Sigmoid colon (tissue), 7 donors: ENCODE results near the gene SRR. TPM values are rescaled to one million over a fixed set of nuclear protein-coding genes. Genes with fewer than 3 reads are reported as not detected.

Experiments
- DNase-seq: peaks from one replicate; pipeline ENCODE4 v3.0.0-alpha.2; 2019
- H3K27ac ChIP-seq, 4 donors: fragments of 200-600 bp; sonication (generic); one replicate each; pipeline ENCODE4 v1.5.1; 2016 to 2019; ENCODE audit warnings: mild to moderate bottlenecking in 1 of 4
- H3K27me3 ChIP-seq, 3 donors: fragments of 200-600 bp; sonication (generic); one replicate each; pipeline ENCODE4 v1.5.1; 2019; ENCODE audit warnings: mild to moderate bottlenecking in 1 of 3
- H3K36me3 ChIP-seq, 4 donors: fragments of 200-600 bp; sonication (generic); one replicate each; pipeline ENCODE4 v1.5.1; 2016 to 2019
- H3K4me1 ChIP-seq, 4 donors: fragments of 200-600 bp; sonication (generic); one replicate each; pipeline ENCODE4 v1.5.1; 2017 to 2019
- H3K4me3 ChIP-seq, 4 donors: fragments of 200-600 bp; sonication (generic); one replicate each; pipeline ENCODE4 v1.5.1; 2017 to 2019; ENCODE audit warnings: mild to moderate bottlenecking in 2 of 4, moderate library complexity in 1 of 4
- H3K9me3 ChIP-seq, 4 donors: fragments of 200-600 bp in 3 of 4; sonication (generic) in 3 of 4; one replicate each; pipeline versions ENCODE4 v1.5.1 to v1.6.1; 2013 to 2019
- CTCF ChIP-seq, 4 experiments: fragments of 450-650 bp in 3 of 4; fragments of 200-600 bp in 1 of 4; IDR thresholded peaks; one replicate each; pipeline ENCODE4 v1.5.1; 2016 to 2019; ENCODE audit warnings: antibody characterized with exemption in 4 of 4, mild to moderate bottlenecking in 3 of 4, moderate library complexity in 2 of 4
- EP300 ChIP-seq, 4 donors: sonication (generic); formaldehyde crosslinking; IDR thresholded peaks; one replicate each; pipeline ENCODE4 v1.6.1; 2017; ENCODE audit warnings: antibody characterized with exemption in 4 of 4
- POLR2A ChIP-seq, 2 donors: fragments of 450-650 bp; IDR thresholded peaks; one replicate each; pipeline ENCODE4 v1.6.1; 2016; ENCODE audit warnings: antibody characterized with exemption in 2 of 2, mild to moderate bottlenecking in 2 of 2, moderate library complexity in 2 of 2
- POLR2AphosphoS5 ChIP-seq, 4 donors: sonication (generic); formaldehyde crosslinking; IDR thresholded peaks; one replicate each; pipeline ENCODE4 v1.6.1; 2017; ENCODE audit warnings: antibody characterized with exemption in 4 of 4
- WGBS, 2 donors: extraction: QIAGEN DNeasy Blood & Tissue Kit; methylation state at CpG; one replicate each; pipeline ENCODE4 v1.1.7; 2013; 5-methylcytosine and 5-hydroxymethylcytosine counted together
- intact Hi-C: fragments of 100-400 bp; cut with DNase I; formaldehyde crosslinking; loops from one replicate; pipeline ENCODE4 v1.15.1; 2023
- polyA plus RNA-seq, 3 donors: library from polyadenylated mRNA; stranded (reverse); fragments of 200-250 nt; gene quantifications; one replicate each; pipeline ENCODE4 v1.2.3, GENCODE V29; 2013
- total RNA-seq, 4 donors: library from RNA; depleted of rRNA; stranded (reverse); fragments of >200 nt; gene quantifications; one replicate each; pipeline ENCODE4 v1.1.0, GENCODE V29; 2016
- donor health status: healthy with polysubstance abuse.
- donor health status: Bipolar disorder and iron deficiency.
- donor health status: healthy.

SRR gene
- total and polyA plus RNA-seq, 7 donors, result 2.4 to 27.8 (median 10.0) TPM

DNA sequence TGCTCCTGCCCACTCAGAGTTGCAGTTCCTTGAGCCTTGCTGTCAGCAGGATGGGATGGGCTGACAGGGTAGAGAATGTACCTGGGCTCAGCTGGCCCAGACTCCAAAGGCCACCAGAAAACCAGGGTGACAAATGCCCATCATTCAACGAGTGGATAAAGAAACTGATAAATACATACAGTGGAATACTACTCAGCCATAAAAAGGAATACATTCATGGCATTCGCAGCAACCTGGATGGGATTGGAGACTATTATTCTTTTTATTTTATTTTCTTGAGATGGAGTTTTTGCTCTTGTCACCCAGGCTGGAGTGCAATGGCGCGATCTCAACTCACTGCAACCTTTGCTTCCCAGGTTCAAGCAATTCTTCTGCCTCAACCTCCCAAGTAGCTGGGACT, 53.5 kb downstream of the SRR start:
- Histone ChIP-seq H3K27me3 (no peaks in the 10 kb centered on the region), H3K27ac (no peak overlapping the region), H3K4me1 (peaks cover 0 to 16% (median 12%) of the 10 kb centered on the region in 4 donors), H3K9me3 (no peaks in the 10 kb centered on the region), H3K4me3 (no peak overlapping the region), H3K36me3 (no peaks in the 10 kb centered on the region)
- WGBS, 2 donors, result 97 to 99% methylated on average over 4 of the region's 4 CpGs
- intact Hi-C loops, result no loop called here
- DNase-seq, result no peak
- no peak for TF ChIP-seq POLR2AphosphoS5 (IDR thresholded peaks at IDR 0.05)

- Histone ChIP-seq H3K4me3 (no peak overlapping the region), H3K36me3 (peaks cover 0 to 6% (median 2%) of the 10 kb centered on the region in 4 donors), H3K27me3 (no peaks in the 10 kb centered on the region), H3K27ac (no peak overlapping the region), H3K4me1 (peaks cover 0 to 16% (median 12%) of the 10 kb centered on the region in 4 donors), H3K9me3 (no peaks in the 10 kb centered on the region)
- intact Hi-C loops, result no loop called here
- no peak for DNase-seq
- WGBS, 2 donors, result 92 to 94% methylated on average over 10 of the region's 10 CpGs
- no peak for TF ChIP-seq CTCF (IDR thresholded peaks at IDR 0.05)
- no peak for TF ChIP-seq POLR2A (IDR thresholded peaks at IDR 0.05)
- TF ChIP-seq POLR2AphosphoS5 (IDR thresholded peaks at IDR 0.05), result no peak
Observed at GRCh38 chr17:2357931-2358434, 54.2 kb downstream of the SRR start.

GRCh38 chr17:2361010-2361760, 57.4 kb downstream of the SRR start:
- DNase-seq, result no peak
- WGBS, 2 donors, result 84 to 85% methylated on average over 21 of the region's 21 CpGs
- Histone ChIP-seq H3K27me3 (no peaks in the 10 kb centered on the region), H3K36me3 (peaks cover 3 to 35% (median 5%) of the 10 kb centered on the region in 4 donors), H3K4me1 (peaks cover 0 to 26% (median 24%) of the 10 kb centered on the region in 4 donors), H3K4me3 (no peak overlapping the region), H3K9me3 (no peaks in the 10 kb centered on the region), H3K27ac (no peak overlapping the region)
- intact Hi-C loops, result loop anchor here (10.0 kb wide), 1 partner anchor 54 kb away; no protein-coding TSS in a partner anchor
- no peak for TF ChIP-seq EP300 (IDR thresholded peaks at IDR 0.05)
- no peak for TF ChIP-seq POLR2AphosphoS5 (IDR thresholded peaks at IDR 0.05)
- TF ChIP-seq POLR2A (IDR thresholded peaks at IDR 0.05), result no peak
- no peak for TF ChIP-seq CTCF (IDR thresholded peaks at IDR 0.05)

GRCh38 chr17:2362016-2362415, 58.3 kb downstream of the SRR start:
- TF ChIP-seq POLR2AphosphoS5 (IDR thresholded peaks at IDR 0.05), result no peak
- H3K9me3 ChIP-seq, result no peaks in the 10 kb centered on the region
- intact Hi-C loops, result loop anchor here (10.0 kb wide), 1 partner anchor 53 kb away; no protein-coding TSS in a partner anchor
- H3K36me3 ChIP-seq, result peaks cover 3 to 35% (median 5%) of the 10 kb centered on the region in 4 donors
- no peak overlapping the region for H3K4me3 ChIP-seq
- peaks cover 0 to 29% (median 26%) of the 10 kb centered on the region in 4 donors for H3K4me1 ChIP-seq
- no peak for DNase-seq
- no peak overlapping the region for H3K27ac ChIP-seq
- no peaks in the 10 kb centered on the region for H3K27me3 ChIP-seq
- 97% methylated on average over 20 of the region's 20 CpGs for WGBS, 2 donors

- H3K9me3 ChIP-seq, result no peaks in the 10 kb centered on the region
- 91 to 96% methylated on average over 19 of the region's 19 CpGs for WGBS, 2 donors
- DNase-seq, result no peak
- H3K27me3 ChIP-seq, result no peaks in the 10 kb centered on the region
- no peak overlapping the region for H3K4me3 ChIP-seq
- peaks cover 0 to 33% (median 27%) of the 10 kb centered on the region in 4 donors for H3K4me1 ChIP-seq
- no peak overlapping the region for H3K27ac ChIP-seq
- intact Hi-C loops, result loop anchor here (10.0 kb wide), 1 partner anchor 52 kb away; no protein-coding TSS in a partner anchor
- H3K36me3 ChIP-seq, result peaks cover 3 to 35% (median 5%) of the 10 kb centered on the region in 4 donors
- TF ChIP-seq POLR2A (IDR thresholded peaks at IDR 0.05) (no peak), POLR2AphosphoS5 (IDR thresholded peaks at IDR 0.05) (no peak), CTCF (IDR thresholded peaks at IDR 0.05) (no peak), EP300 (IDR thresholded peaks at IDR 0.05) (no peak)
Observed at GRCh38 chr17:2362416-2362815, 58.7 kb downstream of the SRR start.
